Measurements from ENCODE around the gene C12orf60.

Gene C12orf60

GRCh38 chr12:14840616-14841015, 37.1 kb downstream of the C12orf60 start:
- Mint-ChIP-seq H3K4me3 (no peak overlapping the region), H3K27ac (no peak overlapping the region), H3K27me3 (peaks cover 11% of the 10 kb centered on the region), H3K9me3 (ENCODE audit: low read depth) (no peaks in the 10 kb centered on the region), H3K4me1 (ENCODE audit: low read depth) (peaks cover 4% of the 10 kb centered on the region), H3K36me3 (peaks cover 5% of the 10 kb centered on the region)

DNA sequence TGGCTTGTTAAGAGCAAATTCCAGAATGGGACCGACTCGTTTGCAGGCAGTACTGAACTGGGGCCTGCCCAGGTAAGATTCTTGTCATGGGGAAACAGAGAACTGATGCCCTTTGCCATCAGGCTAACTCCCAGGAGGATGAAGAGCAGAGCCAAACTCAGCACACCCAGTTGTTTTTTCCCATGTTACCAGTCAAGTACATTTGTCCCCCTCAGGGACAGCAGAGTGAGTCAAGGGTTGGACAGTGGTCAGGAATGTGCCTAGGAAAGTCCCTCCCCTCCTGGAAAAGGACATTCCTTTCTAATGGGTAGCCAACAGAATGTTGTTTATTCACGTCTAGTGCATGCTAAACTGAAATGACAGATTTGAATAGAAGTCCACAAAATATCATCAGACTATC, 38.3 kb downstream of the C12orf60 start:
- Mint-ChIP-seq H3K27me3 (peaks cover 11% of the 10 kb centered on the region), H3K27ac (no peak overlapping the region), H3K36me3 (peaks cover 5% of the 10 kb centered on the region), H3K4me3 (no peak overlapping the region), H3K9me3 (ENCODE audit: low read depth) (no peaks in the 10 kb centered on the region), H3K4me1 (ENCODE audit: low read depth) (peaks cover 12% of the 10 kb centered on the region)

DNA sequence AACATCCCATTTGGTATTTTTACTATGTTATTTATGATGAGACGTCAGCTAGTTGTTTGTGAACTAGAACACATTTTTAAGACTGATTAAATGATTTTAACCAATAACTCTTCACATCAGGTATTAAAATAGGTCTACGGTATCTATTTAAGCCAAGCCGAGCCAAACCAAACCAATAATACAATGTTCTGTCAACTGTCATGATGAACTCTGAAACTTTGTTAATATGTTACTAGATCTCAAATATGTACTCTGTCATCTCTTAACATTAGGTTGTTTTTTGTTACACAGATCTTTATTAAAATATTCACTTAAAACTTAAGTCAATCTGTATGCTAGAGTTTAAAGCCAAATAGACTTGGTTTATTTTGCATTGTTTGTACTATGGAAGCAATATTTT, 38.8 kb downstream of the C12orf60 start:
- Mint-ChIP-seq H3K9me3 (ENCODE audit: low read depth) (no peaks in the 10 kb centered on the region), H3K4me3 (no peak overlapping the region), H3K36me3 (peaks cover 5% of the 10 kb centered on the region), H3K27ac (no peak overlapping the region), H3K27me3 (peaks cover 11% of the 10 kb centered on the region), H3K4me1 (ENCODE audit: low read depth) (peaks cover 12% of the 10 kb centered on the region)

DNA sequence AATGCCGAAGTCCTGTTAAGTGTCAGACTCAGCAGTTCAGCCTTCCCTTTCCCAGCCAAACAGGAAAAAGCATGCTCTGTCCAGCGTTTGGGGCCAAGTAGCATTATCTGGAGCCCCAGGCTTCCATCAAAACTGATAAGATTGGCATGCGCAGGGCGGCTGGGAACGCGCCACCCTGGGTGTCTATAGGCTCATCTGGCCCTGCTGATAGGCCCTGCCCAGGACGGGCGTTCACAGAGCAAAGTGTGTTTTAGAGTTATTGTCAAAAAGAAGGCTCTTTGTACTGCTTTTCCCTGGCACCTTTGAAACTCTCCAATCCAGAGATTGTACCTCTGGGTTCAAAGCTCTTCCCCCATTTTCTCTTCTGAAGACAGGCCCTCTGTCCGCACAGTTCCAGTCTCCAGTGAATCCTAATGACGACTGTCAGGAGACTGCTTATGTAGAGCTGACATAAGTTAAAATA, 40.0 kb downstream of the C12orf60 start, which contains the start of gene ART4:
Gene ART4, minus strand, starts transcription at position 102 of the 463 bp plus-strand sequence. CDS start 413 bp downstream, outside the sequence.
- Mint-ChIP-seq H3K4me3 (no peak within 1 kb of the TSS), H3K9me3 (ENCODE audit: low read depth) (no peaks in the 10 kb centered on the region), H3K4me1 (ENCODE audit: low read depth) (peaks cover 12% of the 10 kb centered on the region), H3K27me3 (peaks cover 5% of the 10 kb centered on the region), H3K27ac (no peak within 1 kb of the TSS), H3K36me3 (peaks cover 5% of the 10 kb centered on the region)

- no peak overlapping the region for H3K4me3 Mint-ChIP-seq
- peaks cover 2% of the 10 kb centered on the region for H3K36me3 Mint-ChIP-seq
- H3K27ac Mint-ChIP-seq: no peak overlapping the region
- H3K27me3 Mint-ChIP-seq: no peaks in the 10 kb centered on the region
- peaks cover 12% of the 10 kb centered on the region for H3K4me1 Mint-ChIP-seq (ENCODE audit: low read depth)
- no peaks in the 10 kb centered on the region for H3K9me3 Mint-ChIP-seq (ENCODE audit: low read depth)
Observed at GRCh38 chr12:14844401-14844800, 40.9 kb downstream of the C12orf60 start.

- Mint-ChIP-seq H3K4me3 (peak overlapping the region; percentile 55), H3K27ac (no peak overlapping the region), H3K4me1 (ENCODE audit: low read depth) (peaks cover 12% of the 10 kb centered on the region), H3K36me3 (no peaks in the 10 kb centered on the region), H3K9me3 (ENCODE audit: low read depth) (no peaks in the 10 kb centered on the region), H3K27me3 (no peaks in the 10 kb centered on the region)
Observed at GRCh38 chr12:14845350-14845750, 41.9 kb downstream of the C12orf60 start.

- H3K4me1 Mint-ChIP-seq (ENCODE audit: low read depth): peaks cover 12% of the 10 kb centered on the region
- H3K36me3 Mint-ChIP-seq: no peaks in the 10 kb centered on the region
- H3K9me3 Mint-ChIP-seq (ENCODE audit: low read depth): no peaks in the 10 kb centered on the region
- H3K27ac Mint-ChIP-seq: no peak overlapping the region
- H3K4me3 Mint-ChIP-seq: no peak overlapping the region
- no peaks in the 10 kb centered on the region for H3K27me3 Mint-ChIP-seq
Observed at GRCh38 chr12:14846042-14846587, 42.6 kb downstream of the C12orf60 start.

GRCh38 chr12:14846876-14847580, 43.6 kb downstream of the C12orf60 start:
- no peak overlapping the region for H3K27ac Mint-ChIP-seq
- no peaks in the 10 kb centered on the region for H3K9me3 Mint-ChIP-seq (ENCODE audit: low read depth)
- H3K4me3 Mint-ChIP-seq: no peak overlapping the region
- no peaks in the 10 kb centered on the region for H3K36me3 Mint-ChIP-seq
- peaks cover 12% of the 10 kb centered on the region for H3K4me1 Mint-ChIP-seq (ENCODE audit: low read depth)
- no peaks in the 10 kb centered on the region for H3K27me3 Mint-ChIP-seq

GRCh38 chr12:14849661-14850060, 46.2 kb downstream of the C12orf60 start:
- H3K27ac Mint-ChIP-seq: no peak overlapping the region
- peaks cover 12% of the 10 kb centered on the region for H3K4me1 Mint-ChIP-seq (ENCODE audit: low read depth)
- H3K27me3 Mint-ChIP-seq: no peaks in the 10 kb centered on the region
- no peaks in the 10 kb centered on the region for H3K9me3 Mint-ChIP-seq (ENCODE audit: low read depth)
- H3K4me3 Mint-ChIP-seq: no peak overlapping the region
- H3K36me3 Mint-ChIP-seq: no peaks in the 10 kb centered on the region

DNA sequence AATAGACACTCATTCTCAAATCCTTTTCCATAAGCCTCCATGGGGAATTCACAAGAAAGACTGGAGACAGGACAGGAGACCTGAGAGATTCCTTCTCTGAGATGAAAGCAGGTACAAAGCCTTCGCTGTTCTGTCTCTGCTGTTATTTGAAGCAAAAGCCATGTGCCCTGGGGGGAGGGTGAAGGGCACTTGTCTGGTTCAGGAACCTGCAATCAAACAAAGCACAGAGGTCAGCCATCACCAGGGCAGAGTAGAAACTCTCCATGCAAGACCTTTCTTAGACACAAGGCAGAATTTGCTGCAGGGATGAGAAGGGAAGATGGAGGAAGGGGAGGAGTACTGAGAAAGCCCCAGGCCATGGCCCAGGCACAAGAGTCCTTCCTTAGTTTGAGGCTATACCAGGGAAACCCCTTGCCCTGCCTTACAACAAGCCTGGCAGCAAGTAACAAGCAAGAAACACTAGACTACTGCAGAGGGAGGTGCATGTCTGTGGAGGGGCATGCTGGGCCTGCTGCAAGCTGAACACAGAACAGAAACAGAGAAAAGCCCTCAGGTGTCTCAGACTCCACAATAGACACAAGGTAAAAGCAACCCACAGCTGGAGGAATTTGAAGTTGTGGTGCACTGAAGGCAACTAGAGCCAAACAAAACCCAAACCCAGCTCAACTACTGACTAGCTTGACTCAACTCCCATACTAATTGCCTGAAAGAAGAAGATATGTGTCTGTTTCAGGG, 47.6 kb downstream of the C12orf60 start:
- Mint-ChIP-seq H3K36me3 (no peaks in the 10 kb centered on the region), H3K4me1 (ENCODE audit: low read depth) (peaks cover 6% of the 10 kb centered on the region), H3K4me3 (no peak overlapping the region), H3K27me3 (no peaks in the 10 kb centered on the region), H3K27ac (no peak overlapping the region), H3K9me3 (ENCODE audit: low read depth) (no peaks in the 10 kb centered on the region)

- H3K4me3 Mint-ChIP-seq: no peak overlapping the region
- H3K9me3 Mint-ChIP-seq (ENCODE audit: low read depth): peaks cover 5% of the 10 kb centered on the region
- H3K4me1 Mint-ChIP-seq (ENCODE audit: low read depth): no peaks in the 10 kb centered on the region
- peaks cover 5% of the 10 kb centered on the region for H3K36me3 Mint-ChIP-seq
- no peaks in the 10 kb centered on the region for H3K27me3 Mint-ChIP-seq
- H3K27ac Mint-ChIP-seq: no peak overlapping the region
Observed at GRCh38 chr12:14852880-14853279, 49.4 kb downstream of the C12orf60 start.

DNA sequence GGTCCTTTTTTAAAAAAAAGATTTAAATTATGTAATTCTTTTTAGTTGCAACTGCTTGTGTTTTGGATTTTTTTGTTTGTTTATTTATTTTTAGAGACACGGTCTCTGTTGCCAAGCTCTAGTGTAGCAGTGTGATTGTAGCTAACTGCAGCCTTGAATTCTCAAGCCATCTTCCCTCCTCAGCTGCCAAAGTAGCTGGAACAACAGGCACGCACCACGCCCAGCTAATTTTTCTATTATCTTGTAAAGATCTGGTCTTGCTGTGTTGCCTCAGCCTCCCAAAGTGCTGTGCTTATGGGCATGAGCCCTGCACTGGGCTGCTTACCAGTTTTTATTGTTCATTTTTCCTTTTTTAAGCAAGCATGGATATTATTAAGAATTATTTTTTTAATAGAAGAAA, 50.5 kb downstream of the C12orf60 start:
- Mint-ChIP-seq H3K27ac (no peak overlapping the region), H3K27me3 (no peaks in the 10 kb centered on the region), H3K4me3 (no peak overlapping the region), H3K9me3 (ENCODE audit: low read depth) (peaks cover 5% of the 10 kb centered on the region), H3K36me3 (peaks cover 5% of the 10 kb centered on the region), H3K4me1 (ENCODE audit: low read depth) (no peaks in the 10 kb centered on the region)

DNA sequence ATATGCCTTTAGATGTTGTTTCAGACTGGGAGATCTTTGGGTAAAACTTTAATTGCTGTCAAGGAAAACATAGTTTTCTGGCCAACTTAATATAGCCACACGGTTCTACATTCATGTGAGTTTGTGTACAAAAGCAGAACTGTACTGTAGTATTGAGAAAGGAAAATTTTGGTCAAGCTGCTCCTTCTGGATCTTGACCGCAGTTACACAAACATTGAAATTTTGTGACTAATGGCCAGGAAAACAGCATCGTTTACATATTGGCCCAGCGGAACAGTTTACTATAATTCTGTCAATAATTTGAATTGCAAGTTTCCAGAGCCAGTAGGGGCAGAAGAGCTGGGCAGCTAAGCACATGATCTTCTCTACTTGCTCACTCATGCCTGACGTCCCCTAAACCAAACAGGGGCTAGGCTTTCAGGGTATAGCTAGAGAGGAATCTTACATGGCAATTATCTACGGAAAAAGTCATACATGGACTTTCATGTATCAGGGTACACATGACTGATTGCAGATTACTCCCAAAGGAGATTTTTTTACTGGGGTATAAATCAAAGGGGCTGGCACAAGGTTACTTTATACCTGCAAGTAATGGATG, 51.2 kb downstream of the C12orf60 start:
- Mint-ChIP-seq H3K9me3 (ENCODE audit: low read depth) (peaks cover 11% of the 10 kb centered on the region), H3K4me1 (ENCODE audit: low read depth) (no peaks in the 10 kb centered on the region), H3K27me3 (no peaks in the 10 kb centered on the region), H3K4me3 (no peak overlapping the region), H3K27ac (no peak overlapping the region), H3K36me3 (peaks cover 10% of the 10 kb centered on the region)

- Mint-ChIP-seq H3K4me3 (no peak overlapping the region), H3K9me3 (ENCODE audit: low read depth) (peaks cover 18% of the 10 kb centered on the region), H3K4me1 (ENCODE audit: low read depth) (no peaks in the 10 kb centered on the region), H3K27ac (no peak overlapping the region), H3K27me3 (no peaks in the 10 kb centered on the region), H3K36me3 (peaks cover 17% of the 10 kb centered on the region)
Observed at GRCh38 chr12:14858513-14858912, 55.0 kb downstream of the C12orf60 start.

DNA sequence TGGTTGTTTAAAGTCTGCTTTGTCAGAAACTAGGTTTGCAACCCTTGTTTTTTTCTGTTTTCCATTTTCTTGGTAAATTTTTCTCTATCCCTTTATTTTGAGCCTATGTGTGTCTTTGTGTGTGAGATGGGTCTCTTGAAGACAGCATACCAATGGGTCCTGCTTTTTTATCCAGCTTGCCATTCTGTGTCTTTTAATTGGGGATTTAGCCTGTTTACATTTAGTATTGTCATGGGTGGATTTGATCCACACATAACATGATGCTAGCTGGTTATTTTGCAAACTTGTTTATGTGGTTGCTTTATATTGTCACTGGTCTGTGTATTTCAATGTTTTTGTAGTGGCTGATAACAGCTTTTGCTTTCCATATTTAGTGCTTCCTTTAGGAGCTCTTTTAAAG, 57.0 kb downstream of the C12orf60 start:
- no peaks in the 10 kb centered on the region for H3K4me1 Mint-ChIP-seq (ENCODE audit: low read depth)
- peaks cover 17% of the 10 kb centered on the region for H3K36me3 Mint-ChIP-seq
- H3K4me3 Mint-ChIP-seq: no peak overlapping the region
- H3K9me3 Mint-ChIP-seq (ENCODE audit: low read depth): peaks cover 18% of the 10 kb centered on the region
- no peaks in the 10 kb centered on the region for H3K27me3 Mint-ChIP-seq
- no peak overlapping the region for H3K27ac Mint-ChIP-seq

All from activated naive CD8-positive, alpha-beta T cell (primary cell).